SK-N-SH (cell line): ENCODE results near the gene SLC7A14. TPM values are rescaled to one million over a fixed set of nuclear protein-coding genes. Genes with fewer than 3 reads are reported as not detected.
A peak's percentile ranks its signal among the peaks of the same experiment; 100 is the strongest.

ENCODE experiments used
- CTCF ChIA-PET: fragments of 300-600, 350-600 bp; formaldehyde crosslinking; extraction: SDS; loops from one replicate; lab custom pipeline; 2021; lab: Yijun Ruan, JAX
- POLR2A ChIA-PET: fragments of 350-600 bp; sonication (Branson Sonifier 250); formaldehyde crosslinking; extraction: SDS; loops from one replicate; lab custom pipeline; 2020; ENCODE audit warnings: antibody characterized with exemption, inconsistent platforms; lab: Yijun Ruan, JAX
- DNase-seq: peaks from one replicate; pipeline ENCODE4 v3.0.0; 2012
- H2AFZ ChIP-seq: fragments of 200-600 bp; sonication (generic); 2 replicates; pipeline ENCODE4 v1.8.1; 2016; ENCODE audit warnings: antibody characterized with exemption, mild to moderate bottlenecking, low read depth
- H3F3A ChIP-seq: fragments of 200-600 bp; sonication (generic); replicated peaks from 2 replicates; pipeline ENCODE3; 2016; ENCODE audit warnings: antibody characterized with exemption, mild to moderate bottlenecking; ENCODE audit not compliant: insufficient read depth
- H3K27ac ChIP-seq, 2 experiments: fragments of 200-500 bp in 1 of 2; fragments of 200-600 bp in 1 of 2; sonication (Bioruptor generic) in 1 of 2; sonication (generic), shearing (Covaris generic) in 1 of 2; 2 replicates each; pipeline versions ENCODE4 v1.5.1 to v1.6.1; 2014 to 2016; ENCODE audit warnings: low read depth in 2 of 2, inconsistent platforms in 1 of 2, low read length in 1 of 2, mild to moderate bottlenecking in 1 of 2, mixed read lengths in 1 of 2
- H3K27me3 ChIP-seq: fragments of 200-600 bp; sonication (generic), shearing (Covaris generic); 2 replicates; pipeline ENCODE4 v1.6.1; 2016; ENCODE audit warnings: mixed run types; ENCODE audit not compliant: insufficient read depth
- H3K36me3 ChIP-seq, 2 experiments: fragments of 200-500 bp in 1 of 2; fragments of 200-600 bp in 1 of 2; sonication (Bioruptor generic) in 1 of 2; sonication (generic) in 1 of 2; replicated peaks in 1 of 2; 2 replicates each; pipeline versions ENCODE3 to v1.5.1; 2014 to 2016; ENCODE audit warnings: low read length in 1 of 2, mild to moderate bottlenecking in 1 of 2; ENCODE audit not compliant: insufficient read depth in 2 of 2, control insufficient read depth in 1 of 2
- H3K4me1 ChIP-seq, 2 experiments: fragments of 200-500 bp in 1 of 2; fragments of 200-600 bp in 1 of 2; sonication (Bioruptor generic) in 1 of 2; sonication (generic), shearing (Covaris generic) in 1 of 2; 2 replicates each; pipeline versions ENCODE4 v1.5.1 to v1.6.1; 2014 to 2016; ENCODE audit warnings: low read depth in 1 of 2, low read length in 1 of 2, mixed run types in 1 of 2; ENCODE audit not compliant: insufficient read depth in 2 of 2, control insufficient read depth in 1 of 2
- H3K4me2 ChIP-seq: fragments of 200-600 bp; sonication (generic), shearing (Covaris generic); 2 replicates; pipeline ENCODE4 v1.6.1; 2017; ENCODE audit warnings: mixed run types
- H3K4me3 ChIP-seq, 2 experiments: fragments of 200-500 bp in 1 of 2; fragments of 200-600 bp in 1 of 2; sonication (Bioruptor generic) in 1 of 2; sonication (generic), shearing (Covaris generic) in 1 of 2; 2 replicates each; pipeline versions ENCODE4 v1.5.1 to v1.8.1; 2014 to 2016; ENCODE audit warnings: low read depth in 2 of 2, inconsistent platforms in 1 of 2, low read length in 1 of 2, mild to moderate bottlenecking in 1 of 2, mixed read lengths in 1 of 2, moderate library complexity in 1 of 2
- H3K79me2 ChIP-seq: fragments of 200-600 bp; sonication (generic); 2 replicates; pipeline ENCODE4 v1.8.1; 2017; ENCODE audit warnings: mild to moderate bottlenecking; ENCODE audit not compliant: insufficient read depth
- H3K9ac ChIP-seq: fragments of 200-600 bp; sonication (generic); 2 replicates; pipeline ENCODE4 v1.6.1; 2017; ENCODE audit warnings: mixed run types
- H3K9me2 ChIP-seq: fragments of 200-600 bp; sonication (generic); 2 replicates; pipeline ENCODE4 v1.6.1; 2017; ENCODE audit warnings: mixed run types
- H3K9me3 ChIP-seq: fragments of 200-600 bp; sonication (generic); 2 replicates; pipeline ENCODE4 v1.6.1; 2017; ENCODE audit warnings: mixed run types, mild to moderate bottlenecking, moderate library complexity
- H4K20me1 ChIP-seq: fragments of 200-600 bp; sonication (generic); 2 replicates; pipeline ENCODE4 v1.6.1; 2017; ENCODE audit warnings: mild to moderate bottlenecking, mixed run types; ENCODE audit not compliant: insufficient read depth
- EZH2phosphoT487 ChIP-seq: fragments of 200-600 bp; sonication (generic); IDR thresholded peaks from 2 replicates; pipeline ENCODE4 v1.6.1; 2017; ENCODE audit warnings: low read depth, mixed run types, mild to moderate bottlenecking, antibody characterized with exemption, moderate library complexity, borderline replicate concordance
- FOSL2 ChIP-seq: IDR thresholded peaks from 2 replicates; pipeline ENCODE4 v1.4.0; 2012; ENCODE audit warnings: low read depth, mild to moderate bottlenecking, moderate library complexity, borderline replicate concordance
- JUND ChIP-seq: IDR thresholded peaks from 2 replicates; pipeline ENCODE4 v1.4.0; 2012
- MEF2A ChIP-seq: IDR thresholded peaks from 2 replicates; pipeline ENCODE4 v1.4.0; 2012; ENCODE audit warnings: low read depth, borderline replicate concordance
- NFIC ChIP-seq: IDR thresholded peaks from 2 replicates; pipeline ENCODE4 v1.4.0; 2012; ENCODE audit warnings: borderline replicate concordance
- NRF1 ChIP-seq: IDR thresholded peaks from 2 replicates; pipeline ENCODE4 v1.6.1; 2012; ENCODE audit warnings: low read depth, mild to moderate bottlenecking, low read length
- RAD21 ChIP-seq: IDR thresholded peaks from 2 replicates; pipeline ENCODE4 v1.6.1; 2012; ENCODE audit warnings: mild to moderate bottlenecking, low read length
- SIN3A ChIP-seq: IDR thresholded peaks from 2 replicates; pipeline ENCODE4 v1.6.1; 2012; ENCODE audit warnings: low read depth, mild to moderate bottlenecking, low read length, moderate library complexity, borderline replicate concordance
- SMC3 ChIP-seq: IDR thresholded peaks from 2 replicates; pipeline ENCODE4 v1.6.1; 2012; ENCODE audit warnings: low read depth, low read length, improper control_type of control experiment
- TCF12 ChIP-seq: IDR thresholded peaks from 2 replicates; pipeline ENCODE4 v1.4.0; 2012
- WGBS: methylation state at CpG from one replicate; pipeline ENCODE4 v1.1.6; 2017; ENCODE audit warnings: low lambda C conversion rate; 5-methylcytosine and 5-hydroxymethylcytosine counted together
- polyA plus RNA-seq, 3 experiments: library from polyadenylated mRNA; depleted of rRNA; stranded (reverse); fragments of >200 nt; gene quantifications; 2 replicates each; pipeline ENCODE4 v1.2.3, GENCODE V29; 2012
- TF ChIP-seq, protein P1 (sequence below): IDR thresholded peaks from 2 replicates; pipeline ENCODE4 v1.4.0; 2012; ENCODE audit warnings: low read depth, borderline replicate concordance
- TF ChIP-seq, protein P2 (sequence below): IDR thresholded peaks from 2 replicates; pipeline ENCODE4 v1.4.0; 2012; ENCODE audit warnings: low read depth
- TF ChIP-seq, protein P3 (sequence below): IDR thresholded peaks from 2 replicates; pipeline ENCODE4 v1.4.0; 2012; ENCODE audit warnings: low read depth, borderline replicate concordance
- TF ChIP-seq, protein P4 (sequence below): fragments of 200-600 bp; sonication (generic); IDR thresholded peaks from 2 replicates; pipeline ENCODE4 v1.6.1; 2017; ENCODE audit warnings: antibody characterized with exemption, mild to moderate bottlenecking, moderate library complexity

The SLC7A14 gene
- polyA plus RNA-seq, 1 of the 3 experiments (the other 2 are of a cell fraction): 2.5 TPM

DNA sequence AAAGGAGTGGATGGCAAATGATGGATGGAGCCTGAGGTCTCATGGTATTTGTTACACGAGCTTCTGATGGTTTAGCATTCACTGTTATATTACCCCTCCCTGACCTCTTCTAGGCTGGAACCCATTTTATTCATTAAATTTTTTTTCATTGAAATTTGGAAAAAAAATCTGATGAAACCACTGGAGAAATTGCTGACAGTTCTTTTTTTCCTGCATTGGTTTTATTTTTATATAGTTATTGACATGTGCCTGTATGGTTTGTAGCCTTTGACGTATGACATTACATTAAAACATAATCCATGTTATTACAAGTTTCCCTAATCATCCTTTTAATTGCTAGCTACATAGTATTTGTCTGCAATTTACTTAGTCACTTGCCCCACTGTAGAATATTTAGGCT lies 85.4 kb downstream of the SLC7A14 start:
- ChIA-PET CTCF (interaction anchor here (1.1 to 1.6 kb wide), 3 partner anchors 10 to 348 kb away, joined by 3 to 8 read pairs (median 4); no protein-coding TSS in a partner anchor), POLR2A (no interaction called here)
- DNase-seq: no peak
- Histone ChIP-seq H3K9me3 (no peaks in the 10 kb centered on the region), H3K27ac (no peak overlapping the region), H3F3A (no peaks in the 10 kb centered on the region), H3K79me2 (no peaks in the 10 kb centered on the region), H2AFZ (no peak overlapping the region), H3K4me1 (no peaks in the 10 kb centered on the region), H4K20me1 (no peaks in the 10 kb centered on the region), H3K9ac (no peak overlapping the region), H3K36me3 (no peaks in the 10 kb centered on the region), H3K4me3 (no peak overlapping the region), H3K9me2 (no peaks in the 10 kb centered on the region), H3K4me2 (no peak overlapping the region), H3K27me3 (no peaks in the 10 kb centered on the region)
- WGBS: 69% methylated on average over 2 of the region's 2 CpGs
- TF ChIP-seq, protein P1, sequence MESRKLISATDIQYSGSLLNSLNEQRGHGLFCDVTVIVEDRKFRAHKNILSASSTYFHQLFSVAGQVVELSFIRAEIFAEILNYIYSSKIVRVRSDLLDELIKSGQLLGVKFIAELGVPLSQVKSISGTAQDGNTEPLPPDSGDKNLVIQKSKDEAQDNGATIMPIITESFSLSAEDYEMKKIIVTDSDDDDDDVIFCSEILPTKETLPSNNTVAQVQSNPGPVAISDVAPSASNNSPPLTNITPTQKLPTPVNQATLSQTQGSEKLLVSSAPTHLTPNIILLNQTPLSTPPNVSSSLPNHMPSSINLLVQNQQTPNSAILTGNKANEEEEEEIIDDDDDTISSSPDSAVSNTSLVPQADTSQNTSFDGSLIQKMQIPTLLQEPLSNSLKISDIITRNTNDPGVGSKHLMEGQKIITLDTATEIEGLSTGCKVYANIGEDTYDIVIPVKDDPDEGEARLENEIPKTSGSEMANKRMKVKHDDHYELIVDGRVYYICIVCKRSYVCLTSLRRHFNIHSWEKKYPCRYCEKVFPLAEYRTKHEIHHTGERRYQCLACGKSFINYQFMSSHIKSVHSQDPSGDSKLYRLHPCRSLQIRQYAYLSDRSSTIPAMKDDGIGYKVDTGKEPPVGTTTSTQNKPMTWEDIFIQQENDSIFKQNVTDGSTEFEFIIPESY: no peak
- TF ChIP-seq RAD21 (no peak), JUND (no peak), EZH2phosphoT487 (no peak), MEF2A (no peak), FOSL2 (no peak), SIN3A (no peak), NFIC (no peak), NRF1 (no peak)
- TF ChIP-seq, protein P2, sequence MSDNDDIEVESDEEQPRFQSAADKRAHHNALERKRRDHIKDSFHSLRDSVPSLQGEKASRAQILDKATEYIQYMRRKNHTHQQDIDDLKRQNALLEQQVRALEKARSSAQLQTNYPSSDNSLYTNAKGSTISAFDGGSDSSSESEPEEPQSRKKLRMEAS: no peak
- TF ChIP-seq, protein P3, sequence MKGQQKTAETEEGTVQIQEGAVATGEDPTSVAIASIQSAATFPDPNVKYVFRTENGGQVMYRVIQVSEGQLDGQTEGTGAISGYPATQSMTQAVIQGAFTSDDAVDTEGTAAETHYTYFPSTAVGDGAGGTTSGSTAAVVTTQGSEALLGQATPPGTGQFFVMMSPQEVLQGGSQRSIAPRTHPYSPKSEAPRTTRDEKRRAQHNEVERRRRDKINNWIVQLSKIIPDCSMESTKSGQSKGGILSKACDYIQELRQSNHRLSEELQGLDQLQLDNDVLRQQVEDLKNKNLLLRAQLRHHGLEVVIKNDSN: no peak

DNA sequence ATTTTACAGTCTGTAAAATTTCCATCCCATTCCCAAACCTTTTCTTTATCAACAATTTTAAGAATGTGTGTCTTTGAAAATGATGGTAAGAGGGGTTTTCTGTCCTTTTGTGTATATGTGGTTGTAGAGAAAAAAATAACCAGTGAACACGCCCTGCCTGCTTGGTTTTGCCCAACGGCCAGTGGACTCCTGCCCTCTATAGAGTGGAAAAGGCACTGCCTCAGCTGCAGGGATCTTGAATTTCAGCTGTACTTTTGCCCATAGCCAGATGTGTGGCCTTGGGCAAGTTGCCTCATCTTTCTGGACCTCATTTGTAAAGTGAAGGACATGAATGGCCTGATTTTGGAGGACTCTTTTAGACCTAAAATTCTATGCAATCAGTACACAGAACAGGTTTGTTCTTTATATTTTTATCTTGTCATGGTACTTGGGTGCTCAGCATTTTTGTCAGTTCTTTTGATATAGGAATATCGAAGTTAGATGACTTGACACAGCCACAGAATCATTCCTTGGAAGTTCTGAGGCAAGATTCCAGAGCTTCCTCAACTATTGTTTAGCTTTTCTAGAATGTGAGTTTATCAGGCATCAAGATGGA lies 86.2 kb downstream of the SLC7A14 start:
- Histone ChIP-seq H3K9ac (no peak overlapping the region), H3F3A (no peaks in the 10 kb centered on the region), H3K9me3 (no peaks in the 10 kb centered on the region), H3K9me2 (no peaks in the 10 kb centered on the region), H3K4me3 (no peak overlapping the region; a peak in 1 of 4 replicates), H3K4me1 (no peaks in the 10 kb centered on the region), H3K36me3 (no peaks in the 10 kb centered on the region), H3K27me3 (no peaks in the 10 kb centered on the region), H3K79me2 (no peaks in the 10 kb centered on the region), H3K27ac (no peak overlapping the region), H4K20me1 (no peaks in the 10 kb centered on the region), H3K4me2 (no peak overlapping the region), H2AFZ (no peak overlapping the region)
- 59% methylated on average over 3 of the region's 3 CpGs for WGBS
- ChIA-PET POLR2A (no interaction called here), CTCF (interaction anchor here (0.7 to 2.8 kb wide), 10 partner anchors 9 to 349 kb away, joined by 3 to 15 read pairs (median 3); no protein-coding TSS in a partner anchor)
- TF ChIP-seq RAD21: peak; percentile 70
- peak; percentile 54 for TF ChIP-seq SMC3
- peak; percentile 17; the same call in 1 of the 2 replicates for TF ChIP-seq TCF12
- no peak for TF ChIP-seq FOSL2
- TF ChIP-seq, protein P4, sequence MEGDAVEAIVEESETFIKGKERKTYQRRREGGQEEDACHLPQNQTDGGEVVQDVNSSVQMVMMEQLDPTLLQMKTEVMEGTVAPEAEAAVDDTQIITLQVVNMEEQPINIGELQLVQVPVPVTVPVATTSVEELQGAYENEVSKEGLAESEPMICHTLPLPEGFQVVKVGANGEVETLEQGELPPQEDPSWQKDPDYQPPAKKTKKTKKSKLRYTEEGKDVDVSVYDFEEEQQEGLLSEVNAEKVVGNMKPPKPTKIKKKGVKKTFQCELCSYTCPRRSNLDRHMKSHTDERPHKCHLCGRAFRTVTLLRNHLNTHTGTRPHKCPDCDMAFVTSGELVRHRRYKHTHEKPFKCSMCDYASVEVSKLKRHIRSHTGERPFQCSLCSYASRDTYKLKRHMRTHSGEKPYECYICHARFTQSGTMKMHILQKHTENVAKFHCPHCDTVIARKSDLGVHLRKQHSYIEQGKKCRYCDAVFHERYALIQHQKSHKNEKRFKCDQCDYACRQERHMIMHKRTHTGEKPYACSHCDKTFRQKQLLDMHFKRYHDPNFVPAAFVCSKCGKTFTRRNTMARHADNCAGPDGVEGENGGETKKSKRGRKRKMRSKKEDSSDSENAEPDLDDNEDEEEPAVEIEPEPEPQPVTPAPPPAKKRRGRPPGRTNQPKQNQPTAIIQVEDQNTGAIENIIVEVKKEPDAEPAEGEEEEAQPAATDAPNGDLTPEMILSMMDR: peak; percentile 57
- peak; percentile 62 for DNase-seq
